Measurements from ENCODE around the gene LAMA1.

DNA sequence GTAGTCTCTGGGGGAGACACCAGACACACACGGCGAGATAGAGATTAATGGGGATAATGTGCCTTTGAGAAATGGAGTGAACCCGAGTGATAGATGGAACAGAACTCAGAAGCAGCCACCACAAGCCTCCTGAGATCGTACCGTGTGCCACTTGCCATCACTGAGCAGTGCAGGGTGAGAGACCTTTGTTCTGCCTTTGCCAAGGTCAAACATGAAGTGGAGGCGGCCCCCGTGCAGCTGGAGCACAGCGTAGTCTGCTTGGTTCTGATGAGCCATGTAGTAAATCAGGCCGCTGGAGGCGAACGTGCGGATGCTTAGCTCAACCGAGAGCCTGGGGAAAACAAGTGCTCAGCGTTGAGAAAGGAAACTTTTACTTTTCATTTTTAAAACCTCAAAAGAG, 167.0 kb downstream of the LAMA1 start:
- TF ChIP-seq POLR2A (IDR thresholded peaks at IDR 0.05), result no peak
- TF ChIP-seq, protein P1, sequence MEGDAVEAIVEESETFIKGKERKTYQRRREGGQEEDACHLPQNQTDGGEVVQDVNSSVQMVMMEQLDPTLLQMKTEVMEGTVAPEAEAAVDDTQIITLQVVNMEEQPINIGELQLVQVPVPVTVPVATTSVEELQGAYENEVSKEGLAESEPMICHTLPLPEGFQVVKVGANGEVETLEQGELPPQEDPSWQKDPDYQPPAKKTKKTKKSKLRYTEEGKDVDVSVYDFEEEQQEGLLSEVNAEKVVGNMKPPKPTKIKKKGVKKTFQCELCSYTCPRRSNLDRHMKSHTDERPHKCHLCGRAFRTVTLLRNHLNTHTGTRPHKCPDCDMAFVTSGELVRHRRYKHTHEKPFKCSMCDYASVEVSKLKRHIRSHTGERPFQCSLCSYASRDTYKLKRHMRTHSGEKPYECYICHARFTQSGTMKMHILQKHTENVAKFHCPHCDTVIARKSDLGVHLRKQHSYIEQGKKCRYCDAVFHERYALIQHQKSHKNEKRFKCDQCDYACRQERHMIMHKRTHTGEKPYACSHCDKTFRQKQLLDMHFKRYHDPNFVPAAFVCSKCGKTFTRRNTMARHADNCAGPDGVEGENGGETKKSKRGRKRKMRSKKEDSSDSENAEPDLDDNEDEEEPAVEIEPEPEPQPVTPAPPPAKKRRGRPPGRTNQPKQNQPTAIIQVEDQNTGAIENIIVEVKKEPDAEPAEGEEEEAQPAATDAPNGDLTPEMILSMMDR (IDR thresholded peaks at IDR 0.05), result no peak
- TF ChIP-seq POLR2AphosphoS5 (IDR thresholded peaks at IDR 0.05), result no peak
- no peak for TF ChIP-seq EP300 (IDR thresholded peaks at IDR 0.05)
